GM12878 (cell line): ENCODE measurements around the gene AKAP13. TPM values are rescaled to one million over a fixed set of nuclear protein-coding genes. Genes with fewer than 3 reads are reported as not detected.

Experiments
- ATAC-seq: fragments of 200-7000 bp; cut with Tn5 transposase; 3 replicates; pipeline ENCODE4 v1.9.1; 2020; ENCODE audit warnings: mild to moderate bottlenecking, moderate library complexity
- BruUV-seq: library from RNA; stranded (reverse); fragments of 400-500 nt; replicated peaks from 2 replicates; lab custom pipeline; 2021; lab: Mats Ljungman, UMichigan
- CTCF ChIA-PET: fragments of 300-600 bp; sonication (Branson Sonifier 250); formaldehyde crosslinking; extraction: SDS; loops from one replicate; lab custom pipeline; 2021; ENCODE audit warnings: inconsistent platforms; lab: Yijun Ruan, JAX
- POLR2A ChIA-PET: fragments of 350-600 bp; formaldehyde crosslinking; extraction: SDS; loops from one replicate; lab custom pipeline; 2021; ENCODE audit warnings: inconsistent platforms; lab: Charles Lee
- RAD21 ChIA-PET: fragments of 300-600 bp; sonication (Branson Sonifier 250); formaldehyde crosslinking; loops from one replicate; lab custom pipeline; 2023; ENCODE audit warnings: antibody characterized with exemption; ENCODE audit not compliant: unreplicated experiment; lab: Charles Lee
- SMC1A ChIA-PET: fragments of 300-600 bp; sonication (Branson Sonifier 250); formaldehyde crosslinking; loops from one replicate; lab custom pipeline; 2023; ENCODE audit not compliant: unreplicated experiment, uncharacterized antibody; lab: Charles Lee
- DNase-seq: peaks from one replicate; pipeline ENCODE4 v3.0.0-alpha.2; 2011; ENCODE audit warnings: low read depth, low spot score
- FAIRE-seq: peaks from 3 replicates; lab custom pipeline; 2011; peaks lifted over from hg19 to GRCh38; lab: Jason Lieb, UNC
- H2AFZ ChIP-seq: 2 replicates; pipeline ENCODE4 v1.6.0; 2011; ENCODE audit warnings: low read depth, low read length, control low read depth; ENCODE audit not compliant: control insufficient read depth
- H3K27ac ChIP-seq: 2 replicates; pipeline ENCODE4 v1.5.1; 2011; ENCODE audit warnings: control low read depth; ENCODE audit not compliant: control insufficient read depth, insufficient read depth
- H3K27me3 ChIP-seq, 2 experiments: replicated peaks in 1 of 2; 2 replicates each; pipeline versions ENCODE4 v1.6.0 to v1.6.1; 2011; ENCODE audit warnings: low read length in 1 of 2; ENCODE audit not compliant: control insufficient read depth in 2 of 2, insufficient read depth in 2 of 2
- H3K36me3 ChIP-seq, 2 experiments: 2 replicates each; pipeline ENCODE4 v1.5.1; 2011; ENCODE audit warnings: low read length in 1 of 2; ENCODE audit not compliant: control insufficient read depth in 2 of 2, insufficient read depth in 2 of 2
- H3K4me1 ChIP-seq: 2 replicates; pipeline ENCODE4 v1.6.1; 2011; ENCODE audit warnings: mild to moderate bottlenecking, low read length, moderate library complexity, mixed read lengths; ENCODE audit not compliant: control insufficient read depth, insufficient read depth
- H3K4me2 ChIP-seq: 2 replicates; pipeline ENCODE4 v1.6.0; 2011; ENCODE audit warnings: control low read depth; ENCODE audit not compliant: control insufficient read depth, insufficient read depth
- H3K4me3 ChIP-seq: fragments of 200-600 bp; sonication (generic); 2 replicates; pipeline ENCODE4 v1.5.1; 2016
- H3K79me2 ChIP-seq: 2 replicates; pipeline ENCODE4 v1.6.0; 2011; ENCODE audit warnings: low read length; ENCODE audit not compliant: control insufficient read depth, insufficient read depth
- H3K9ac ChIP-seq: 2 replicates; pipeline ENCODE4 v1.8.0; 2011; ENCODE audit warnings: low read length, control low read depth, mixed read lengths; ENCODE audit not compliant: control insufficient read depth, insufficient read depth
- H3K9me3 ChIP-seq: replicated peaks from 3 replicates; pipeline ENCODE4 v1.5.1; 2011; ENCODE audit warnings: mild to moderate bottlenecking, low read length; ENCODE audit not compliant: control insufficient read depth, insufficient read depth
- H4K20me1 ChIP-seq: 2 replicates; pipeline ENCODE4 v1.6.0; 2011; ENCODE audit not compliant: control insufficient read depth, insufficient read depth
- EGR1 ChIP-seq, 2 experiments: IDR thresholded peaks; 1 replicate in 1 of 2; 2 replicates in 1 of 2; pipeline ENCODE4 v1.6.1; 2011 to 2012; ENCODE audit warnings: low read depth in 2 of 2, low read length in 2 of 2, borderline replicate concordance in 1 of 2, mild to moderate bottlenecking in 1 of 2, moderate library complexity in 1 of 2
- HDGF ChIP-seq: fragments of 450-650 bp; IDR thresholded peaks from 2 replicates; pipeline ENCODE4 v1.6.1; 2016; ENCODE audit warnings: antibody characterized with exemption
- MLLT1 ChIP-seq: fragments of 450-650 bp; IDR thresholded peaks from 2 replicates; pipeline ENCODE4 v1.6.1; 2016; ENCODE audit warnings: mild to moderate bottlenecking
- MXI1 ChIP-seq: fragments of 150-350 bp; IDR thresholded peaks from 2 replicates; pipeline ENCODE4 v1.6.1; 2011; ENCODE audit warnings: low read depth, mild to moderate bottlenecking, inconsistent platforms, low read length, improper control_type of control experiment
- NRF1 ChIP-seq: conservative IDR thresholded peaks from 2 replicates; pipeline ENCODE4 v1.6.1; 2011; ENCODE audit warnings: mild to moderate bottlenecking, low read depth, low read length, improper control_type of control experiment
- POLR2AphosphoS2 ChIP-seq: IDR thresholded peaks from 2 replicates; pipeline ENCODE4 v1.6.1; 2011; ENCODE audit warnings: low read depth, mild to moderate bottlenecking, low read length, improper control_type of control experiment, moderate library complexity
- SKIL ChIP-seq: fragments of 450-650 bp; IDR thresholded peaks from 2 replicates; pipeline ENCODE4 v1.6.1; 2017; ENCODE audit warnings: mild to moderate bottlenecking, low read depth, inconsistent platforms; ENCODE audit not compliant: poor library complexity, severe bottlenecking
- TCF3 ChIP-seq: IDR thresholded peaks from 2 replicates; pipeline ENCODE4 v1.6.1; 2012; ENCODE audit warnings: low read depth, mild to moderate bottlenecking, low read length, borderline replicate concordance; ENCODE audit not compliant: insufficient read depth
- YY1 ChIP-seq: IDR thresholded peaks from 2 replicates; pipeline ENCODE4 v1.6.1; 2011; ENCODE audit warnings: low read depth, mild to moderate bottlenecking, low read length
- ZNF217 ChIP-seq: fragments of 450-650 bp; IDR thresholded peaks from 2 replicates; pipeline ENCODE4 v1.6.1; 2017; ENCODE audit warnings: antibody characterized with exemption, mild to moderate bottlenecking
- ZNF622 ChIP-seq: fragments of 450-650 bp; IDR thresholded peaks from 2 replicates; pipeline ENCODE4 v1.6.1; 2017; ENCODE audit warnings: mild to moderate bottlenecking, inconsistent platforms
- ZZZ3 ChIP-seq: IDR thresholded peaks from 2 replicates; pipeline ENCODE4 v1.6.1; 2011; ENCODE audit warnings: low read depth; ENCODE audit not compliant: control insufficient read depth, insufficient read length
- WGBS: methylation state at CpG from one replicate; pipeline ENCODE4 v1.1.6; 2016; ENCODE audit warnings: low lambda C conversion rate; ENCODE audit not compliant: insufficient replicate concordance, insufficient coverage; ENCODE audit errors: missing lambda C conversion rate; 5-methylcytosine and 5-hydroxymethylcytosine counted together
- in situ Hi-C: fragments of 300-500 bp; cut with MboI; formaldehyde crosslinking; loops from 9 replicates; pipeline ENCODE4 v1.14.3; 2018; ENCODE audit warnings: mixed read lengths
- intact Hi-C: fragments of 100-400 bp; cut with micrococcal nuclease; formaldehyde crosslinking; loops from one replicate; pipeline ENCODE4 v1.14.2; 2022; ENCODE audit not compliant: unreplicated experiment
- polyA plus RNA-seq, 11 experiments: library from polyadenylated mRNA; depleted of rRNA in 4 of 11; unstranded in 6 of 11; stranded (reverse) in 5 of 11; fragments of >200 nt; fragmentation: Nextera tagmentation in 4 of 11; fragmentation: Illumina TruSeq in 1 of 11; extraction: Ambion mirVana in 4 of 11; extraction: Trizol in 1 of 11; gene quantifications; 1 replicate in 1 of 11; 2 replicates in 10 of 11; pipeline versions ENCODE4 v1.2.1 to v1.2.3, GENCODE V29; 2011 to 2016; ENCODE audit warnings: inconsistent platforms in 2 of 11, missing spikeins in 2 of 11, low read depth in 1 of 11
- total RNA-seq, 4 experiments: library from RNA; depleted of rRNA in 3 of 4; stranded (reverse); fragments of >200 nt in 3 of 4; fragmentation: Illumina TruSeq in 1 of 4; extraction: Trizol in 1 of 4; gene quantifications; 2 replicates each; pipeline versions ENCODE4 v1.2.1 to v1.2.3, GENCODE V29; 2013 to 2021

Gene AKAP13
- total and polyA plus RNA-seq, 10 of the 15 experiments (the other 5 are each of a cell fraction or from before 2014, with no cell fraction given), result 14.4 to 74.9 (median 55.1) TPM

- no peaks in the 10 kb centered on the region for H3K79me2 ChIP-seq
- ChIA-PET RAD21 (no interaction called here), POLR2A (no interaction called here), SMC1A (interaction anchor here (1.0 to 1.1 kb wide), 2 partner anchors 9 to 168 kb away, joined by 3 read pairs; no protein-coding TSS in a partner anchor), CTCF (no interaction called here)
- DNase-seq (no peak), ATAC-seq (no peak), FAIRE-seq (no peak)
- no peak overlapping the region for H3K27ac ChIP-seq
- H3K4me2 ChIP-seq, result no peak overlapping the region
- in situ Hi-C loops (no loop called here), intact Hi-C loops (no loop called here)
- H3K4me1 ChIP-seq, result peaks cover 24% of the 10 kb centered on the region
- no peaks in the 10 kb centered on the region for H3K9me3 ChIP-seq
- BruUV-seq, result no TSS peak
- no peaks in the 10 kb centered on the region for H4K20me1 ChIP-seq
- H2AFZ ChIP-seq, result no peak overlapping the region
- no peaks in the 10 kb centered on the region for H3K27me3 ChIP-seq
- H3K4me3 ChIP-seq, result no peak overlapping the region
- H3K36me3 ChIP-seq, result no peaks in the 10 kb centered on the region; a peak in 1 of 4 replicates
- TF ChIP-seq ZNF622 (no peak), MLLT1 (no peak), ZNF217 (no peak), HDGF (no peak), POLR2AphosphoS2 (no peak), YY1 (no peak), MXI1 (no peak), NRF1 (no peak), TCF3 (no peak), EGR1 (IDR thresholded peaks at IDR 0.05; ENCODE audit: borderline replicate concordance in 1 of 2, low read depth in 2 of 2, low read length in 2 of 2) (no peak), SKIL (no peak), ZZZ3 (no peak)
- no peak overlapping the region for H3K9ac ChIP-seq
- WGBS, result 97% methylated on average over 3 of the region's 3 CpGs
Observed at GRCh38 chr15:85551221-85551832, 170.9 kb downstream of the AKAP13 start.
